ENCODE measurements around the gene PRPH. TPM values are rescaled to one million over a fixed set of nuclear protein-coding genes. Genes with fewer than 3 reads are reported as not detected.

PRPH gene
- total and polyA plus RNA-seq, 2 of the 13 experiments (the other 11 are each of a cell fraction or from before 2014, with no cell fraction given), result 0.12 TPM; not detected in 1

- TF ChIP-seq SP1 (IDR thresholded peaks at IDR 0.05) (no peak), SP1 (CRISPR knock-in tag; IDR thresholded peaks at IDR 0.05) (peak; percentile 75), ISX (CRISPR knock-in tag; conservative IDR thresholded peaks at IDR 0.05) (no peak), ZNF407 (CRISPR knock-in tag; IDR thresholded peaks at IDR 0.05; ENCODE audit: not compliant biosample characterization) (peak; percentile 40), ZNF263 (CRISPR knock-in tag; IDR thresholded peaks at IDR 0.05) (peak; percentile 53; the same call in 1 of the 2 replicates), NFKB2 (CRISPR knock-in tag; IDR thresholded peaks at IDR 0.05; ENCODE audit: borderline replicate concordance) (no peak), MTF2 (CRISPR knock-in tag; IDR thresholded peaks at IDR 0.05; ENCODE audit: borderline replicate concordance) (no peak), ZNF546 (CRISPR knock-in tag; conservative IDR thresholded peaks at IDR 0.05) (no peak), HNRNPK (IDR thresholded peaks at IDR 0.05; ENCODE audit: low read depth, low read length, poor library complexity, severe bottlenecking) (peak; percentile 99), TFDP2 (CRISPR knock-in tag; IDR thresholded peaks at IDR 0.05) (peak; percentile 53)
- TF ChIP-seq, protein P1, sequence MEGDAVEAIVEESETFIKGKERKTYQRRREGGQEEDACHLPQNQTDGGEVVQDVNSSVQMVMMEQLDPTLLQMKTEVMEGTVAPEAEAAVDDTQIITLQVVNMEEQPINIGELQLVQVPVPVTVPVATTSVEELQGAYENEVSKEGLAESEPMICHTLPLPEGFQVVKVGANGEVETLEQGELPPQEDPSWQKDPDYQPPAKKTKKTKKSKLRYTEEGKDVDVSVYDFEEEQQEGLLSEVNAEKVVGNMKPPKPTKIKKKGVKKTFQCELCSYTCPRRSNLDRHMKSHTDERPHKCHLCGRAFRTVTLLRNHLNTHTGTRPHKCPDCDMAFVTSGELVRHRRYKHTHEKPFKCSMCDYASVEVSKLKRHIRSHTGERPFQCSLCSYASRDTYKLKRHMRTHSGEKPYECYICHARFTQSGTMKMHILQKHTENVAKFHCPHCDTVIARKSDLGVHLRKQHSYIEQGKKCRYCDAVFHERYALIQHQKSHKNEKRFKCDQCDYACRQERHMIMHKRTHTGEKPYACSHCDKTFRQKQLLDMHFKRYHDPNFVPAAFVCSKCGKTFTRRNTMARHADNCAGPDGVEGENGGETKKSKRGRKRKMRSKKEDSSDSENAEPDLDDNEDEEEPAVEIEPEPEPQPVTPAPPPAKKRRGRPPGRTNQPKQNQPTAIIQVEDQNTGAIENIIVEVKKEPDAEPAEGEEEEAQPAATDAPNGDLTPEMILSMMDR (CRISPR knock-in tag; IDR thresholded peaks at IDR 0.05), result peak; percentile 86
- TF ChIP-seq, protein P2, sequence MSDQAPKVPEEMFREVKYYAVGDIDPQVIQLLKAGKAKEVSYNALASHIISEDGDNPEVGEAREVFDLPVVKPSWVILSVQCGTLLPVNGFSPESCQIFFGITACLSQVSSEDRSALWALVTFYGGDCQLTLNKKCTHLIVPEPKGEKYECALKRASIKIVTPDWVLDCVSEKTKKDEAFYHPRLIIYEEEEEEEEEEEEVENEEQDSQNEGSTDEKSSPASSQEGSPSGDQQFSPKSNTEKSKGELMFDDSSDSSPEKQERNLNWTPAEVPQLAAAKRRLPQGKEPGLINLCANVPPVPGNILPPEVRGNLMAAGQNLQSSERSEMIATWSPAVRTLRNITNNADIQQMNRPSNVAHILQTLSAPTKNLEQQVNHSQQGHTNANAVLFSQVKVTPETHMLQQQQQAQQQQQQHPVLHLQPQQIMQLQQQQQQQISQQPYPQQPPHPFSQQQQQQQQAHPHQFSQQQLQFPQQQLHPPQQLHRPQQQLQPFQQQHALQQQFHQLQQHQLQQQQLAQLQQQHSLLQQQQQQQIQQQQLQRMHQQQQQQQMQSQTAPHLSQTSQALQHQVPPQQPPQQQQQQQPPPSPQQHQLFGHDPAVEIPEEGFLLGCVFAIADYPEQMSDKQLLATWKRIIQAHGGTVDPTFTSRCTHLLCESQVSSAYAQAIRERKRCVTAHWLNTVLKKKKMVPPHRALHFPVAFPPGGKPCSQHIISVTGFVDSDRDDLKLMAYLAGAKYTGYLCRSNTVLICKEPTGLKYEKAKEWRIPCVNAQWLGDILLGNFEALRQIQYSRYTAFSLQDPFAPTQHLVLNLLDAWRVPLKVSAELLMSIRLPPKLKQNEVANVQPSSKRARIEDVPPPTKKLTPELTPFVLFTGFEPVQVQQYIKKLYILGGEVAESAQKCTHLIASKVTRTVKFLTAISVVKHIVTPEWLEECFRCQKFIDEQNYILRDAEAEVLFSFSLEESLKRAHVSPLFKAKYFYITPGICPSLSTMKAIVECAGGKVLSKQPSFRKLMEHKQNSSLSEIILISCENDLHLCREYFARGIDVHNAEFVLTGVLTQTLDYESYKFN (CRISPR knock-in tag; conservative IDR thresholded peaks at IDR 0.05), result no peak
These were observed 42.0 kb downstream of the PRPH start, which contains the start of gene C1QL4 (continued) for GRCh38 chr12:49336645-49337584.

All from HepG2 (cell line).